ENCODE measurements around the gene TNNI3K.

The TNNI3K gene

GRCh38 chr1:74396462-74396861 lies 161.3 kb downstream of the TNNI3K start:
- DNase-seq = no peak

GRCh38 chr1:74396933-74397332 lies 161.7 kb downstream of the TNNI3K start:
- DNase-seq = peak; percentile 12

- no peak for DNase-seq
Measured at GRCh38 chr1:74399249-74399648, 164.1 kb downstream of the TNNI3K start.

- DNase-seq = no peak
Measured at GRCh38 chr1:74402873-74403272, 167.7 kb downstream of the TNNI3K start.

GRCh38 chr1:74403606-74404005 lies 168.4 kb downstream of the TNNI3K start:
- no peak for DNase-seq

- no peak for DNase-seq
Measured at GRCh38 chr1:74406759-74407158, 171.6 kb downstream of the TNNI3K start.

- no peak for DNase-seq
Measured at GRCh38 chr1:74407902-74408301, 172.7 kb downstream of the TNNI3K start.

- no peak for DNase-seq
Measured at GRCh38 chr1:74412244-74412643, 177.1 kb downstream of the TNNI3K start.

GRCh38 chr1:74415935-74416334 lies 180.7 kb downstream of the TNNI3K start:
- DNase-seq = no peak

GRCh38 chr1:74419611-74420010 lies 184.4 kb downstream of the TNNI3K start:
- DNase-seq = no peak

GRCh38 chr1:74420467-74420866 lies 185.3 kb downstream of the TNNI3K start:
- no peak for DNase-seq

- DNase-seq = no peak
Measured at GRCh38 chr1:74422421-74423292, 187.5 kb downstream of the TNNI3K start.

- DNase-seq = no peak
Measured at GRCh38 chr1:74423471-74423870, 188.3 kb downstream of the TNNI3K start.

GRCh38 chr1:74425676-74426075 lies 190.5 kb downstream of the TNNI3K start:
- no peak for DNase-seq

- peak; percentile 6 for DNase-seq
Measured at GRCh38 chr1:74426208-74426937, 191.2 kb downstream of the TNNI3K start.

- no peak for DNase-seq
Measured at GRCh38 chr1:74427681-74428080, 192.5 kb downstream of the TNNI3K start.

GRCh38 chr1:74429580-74429979 lies 194.4 kb downstream of the TNNI3K start:
- peak; percentile 38 for DNase-seq

- peak; percentile 11 for DNase-seq
Measured at GRCh38 chr1:74430342-74430934, 195.3 kb downstream of the TNNI3K start.

- DNase-seq = no peak
Measured at GRCh38 chr1:74431531-74431930, 196.3 kb downstream of the TNNI3K start.

GRCh38 chr1:74432325-74432724 lies 197.1 kb downstream of the TNNI3K start:
- no peak for DNase-seq

- no peak for DNase-seq
Measured at GRCh38 chr1:74434321-74434720, 199.1 kb downstream of the TNNI3K start.

- DNase-seq = no peak
Measured at GRCh38 chr1:74436078-74436477, 200.9 kb downstream of the TNNI3K start.

- DNase-seq = no peak
Measured at GRCh38 chr1:74437035-74437434, 201.8 kb downstream of the TNNI3K start.

- no peak for DNase-seq
Measured at GRCh38 chr1:74452035-74452434, 216.8 kb downstream of the TNNI3K start.
